Keratinocyte (primary cell): ENCODE results near the gene SMIM17. TPM values are rescaled to one million over a fixed set of nuclear protein-coding genes. Genes with fewer than 3 reads are reported as not detected.

Experiments
- DNase-seq: peaks from one replicate; pipeline ENCODE4 v3.0.0-alpha.2; 2011; ENCODE audit warnings: low read depth, missing footprints, low spot score
- FAIRE-seq: peaks from 2 replicates; lab custom pipeline; 2011; peaks lifted over from hg19 to GRCh38; lab: Jason Lieb, UNC
- H2AFZ ChIP-seq: 2 replicates; pipeline ENCODE4 v1.6.0; 2012; ENCODE audit warnings: low read length, control low read depth, inconsistent platforms; ENCODE audit not compliant: control insufficient read depth
- H3K27ac ChIP-seq: 2 replicates; pipeline ENCODE4 v1.5.1; 2011; ENCODE audit warnings: low read length; ENCODE audit not compliant: control insufficient read depth, insufficient read depth
- H3K27me3 ChIP-seq: 3 replicates; pipeline ENCODE4 v1.6.0; 2011; ENCODE audit warnings: low read length; ENCODE audit not compliant: control insufficient read depth, insufficient read depth; ENCODE audit errors: extremely low read depth
- H3K36me3 ChIP-seq, 2 experiments: 2 replicates in 1 of 2; 3 replicates in 1 of 2; pipeline ENCODE4 v1.5.1; 2011; ENCODE audit warnings: low read length in 2 of 2, mild to moderate bottlenecking in 1 of 2; ENCODE audit not compliant: control insufficient read depth in 2 of 2, insufficient read depth in 2 of 2; ENCODE audit errors: extremely low read depth in 1 of 2
- H3K4me1 ChIP-seq: 3 replicates; pipeline ENCODE4 v1.5.1; 2011; ENCODE audit warnings: low read length; ENCODE audit not compliant: control insufficient read depth, insufficient read depth; ENCODE audit errors: extremely low read depth
- H3K4me2 ChIP-seq: 3 replicates; pipeline ENCODE4 v1.6.0; 2011; ENCODE audit warnings: low read depth, low read length; ENCODE audit not compliant: control insufficient read depth, insufficient read depth; ENCODE audit errors: extremely low read depth
- H3K4me3 ChIP-seq, 3 experiments: fragments of 200-600 bp in 1 of 3; sonication (generic) in 1 of 3; 2 replicates in 2 of 3; 3 replicates in 1 of 3; pipeline ENCODE4 v1.5.1; 2011 to 2016; ENCODE audit warnings: low read length in 3 of 3, mild to moderate bottlenecking in 3 of 3, control low read depth in 2 of 3, inconsistent platforms in 1 of 3, low read depth in 1 of 3, mixed read lengths in 1 of 3, mixed run types in 1 of 3, moderate library complexity in 1 of 3; ENCODE audit not compliant: control insufficient read depth in 2 of 3, insufficient read depth in 2 of 3; ENCODE audit errors: extremely low read depth in 1 of 3
- H3K79me2 ChIP-seq: 2 replicates; pipeline ENCODE4 v1.6.0; 2012; ENCODE audit warnings: low read length; ENCODE audit not compliant: control insufficient read depth, insufficient read depth
- H3K9ac ChIP-seq: 3 replicates; pipeline ENCODE4 v1.6.0; 2011; ENCODE audit warnings: low read length; ENCODE audit not compliant: control insufficient read depth, insufficient read depth; ENCODE audit errors: extremely low read depth
- H3K9me1 ChIP-seq: 3 replicates; pipeline ENCODE4 v1.6.0; 2011; ENCODE audit warnings: low read length; ENCODE audit not compliant: control insufficient read depth, insufficient read depth; ENCODE audit errors: extremely low read depth
- H3K9me3 ChIP-seq: 2 replicates; pipeline ENCODE4 v1.5.1; 2012; ENCODE audit warnings: low read depth, low read length; ENCODE audit not compliant: control insufficient read depth
- H4K20me1 ChIP-seq: 3 replicates; pipeline ENCODE4 v1.6.0; 2011; ENCODE audit warnings: low read length; ENCODE audit not compliant: control insufficient read depth, insufficient read depth; ENCODE audit errors: extremely low read depth
- EZH2 ChIP-seq: IDR thresholded peaks from one replicate; pipeline ENCODE4 v1.6.1; 2012; ENCODE audit warnings: inconsistent platforms, mild to moderate bottlenecking, low read length, moderate library complexity
- dilution Hi-C: fragments of 300-500 bp; cut with MboI; formaldehyde crosslinking; loops from one replicate; pipeline ENCODE4 v1.7.0; 2020; ENCODE audit warnings: low sequenced_read_pairs; ENCODE audit not compliant: extremely low pct_ligation_motif_present
- polyA plus RNA-seq, 5 experiments: library from polyadenylated mRNA; depleted of rRNA in 3 of 5; stranded (reverse) in 3 of 5; stranded (forward) in 1 of 5; unstranded in 1 of 5; fragments of >200 nt; gene quantifications; 1 replicate in 1 of 5; 2 replicates in 3 of 5; 3 replicates in 1 of 5; pipeline versions ENCODE4 v1.2.1 to v1.2.3, GENCODE V29; 2011 to 2012; ENCODE audit warnings: missing spikeins in 2 of 5, low read depth in 1 of 5, low replicate concordance in 1 of 5
- TF ChIP-seq, protein P1 (sequence below), 3 experiments: IDR thresholded peaks in 1 of 3; conservative IDR thresholded peaks in 1 of 3; optimal IDR thresholded peaks in 1 of 3; 2 replicates in 2 of 3; 3 replicates in 1 of 3; pipeline versions ENCODE3 to v1.5.1; 2011; ENCODE audit warnings: low read length in 3 of 3, mild to moderate bottlenecking in 3 of 3, moderate library complexity in 2 of 3, control low read depth in 1 of 3, inconsistent platforms in 1 of 3; ENCODE audit not compliant: insufficient read depth in 2 of 3; ENCODE audit errors: extremely low read depth in 1 of 3

SMIM17 gene
- polyA plus RNA-seq, 1 donor (not counting 4 experiments of a cell fraction or from before 2014, with no cell fraction given): 0.13 TPM

DNA sequence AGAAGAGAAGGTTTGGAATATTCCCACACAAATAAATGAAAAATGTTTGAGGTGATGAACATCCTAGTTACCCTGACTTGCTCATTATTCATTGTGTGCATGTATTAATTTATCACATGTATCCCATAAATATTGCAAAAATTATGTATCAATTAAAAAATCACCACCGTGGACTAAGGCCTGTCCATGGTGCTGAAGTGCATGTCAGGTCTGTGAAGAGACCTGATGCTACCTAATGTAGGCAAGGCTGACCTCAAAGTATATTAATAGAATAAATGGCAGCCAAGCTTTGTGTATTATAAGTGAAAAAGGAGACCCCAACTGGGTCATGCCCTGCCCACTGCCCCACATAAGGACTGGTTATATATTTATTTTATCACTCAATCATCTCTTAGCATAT lies 63.0 kb downstream of the SMIM17 start:
- Histone ChIP-seq H3K79me2 (no peaks in the 10 kb centered on the region), H3K27me3 (no peaks in the 10 kb centered on the region), H3K27ac (no peak overlapping the region), H3K9me3 (peaks cover 4% of the 10 kb centered on the region), H4K20me1 (no peaks in the 10 kb centered on the region), H3K4me1 (no peaks in the 10 kb centered on the region), H3K9me1 (no peaks in the 10 kb centered on the region), H3K4me2 (no peak overlapping the region), H2AFZ (no peak overlapping the region), H3K9ac (no peak overlapping the region), H3K36me3 (no peaks in the 10 kb centered on the region), H3K4me3 (no peak overlapping the region)
- TF ChIP-seq, protein P1, sequence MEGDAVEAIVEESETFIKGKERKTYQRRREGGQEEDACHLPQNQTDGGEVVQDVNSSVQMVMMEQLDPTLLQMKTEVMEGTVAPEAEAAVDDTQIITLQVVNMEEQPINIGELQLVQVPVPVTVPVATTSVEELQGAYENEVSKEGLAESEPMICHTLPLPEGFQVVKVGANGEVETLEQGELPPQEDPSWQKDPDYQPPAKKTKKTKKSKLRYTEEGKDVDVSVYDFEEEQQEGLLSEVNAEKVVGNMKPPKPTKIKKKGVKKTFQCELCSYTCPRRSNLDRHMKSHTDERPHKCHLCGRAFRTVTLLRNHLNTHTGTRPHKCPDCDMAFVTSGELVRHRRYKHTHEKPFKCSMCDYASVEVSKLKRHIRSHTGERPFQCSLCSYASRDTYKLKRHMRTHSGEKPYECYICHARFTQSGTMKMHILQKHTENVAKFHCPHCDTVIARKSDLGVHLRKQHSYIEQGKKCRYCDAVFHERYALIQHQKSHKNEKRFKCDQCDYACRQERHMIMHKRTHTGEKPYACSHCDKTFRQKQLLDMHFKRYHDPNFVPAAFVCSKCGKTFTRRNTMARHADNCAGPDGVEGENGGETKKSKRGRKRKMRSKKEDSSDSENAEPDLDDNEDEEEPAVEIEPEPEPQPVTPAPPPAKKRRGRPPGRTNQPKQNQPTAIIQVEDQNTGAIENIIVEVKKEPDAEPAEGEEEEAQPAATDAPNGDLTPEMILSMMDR (optimal IDR thresholded peaks at IDR 0.05 in 1 of 3, IDR thresholded peaks at IDR 0.05 in 1 of 3, conservative IDR thresholded peaks at IDR 0.05 in 1 of 3; ENCODE audit: extremely low read depth in 1 of 3, insufficient read depth in 2 of 3, low read length in 3 of 3): no peak
- no peak for TF ChIP-seq EZH2
- dilution Hi-C loops: no loop called here
- FAIRE-seq: no peak
- no peak for DNase-seq

Other genes starting within 250 kb of the SMIM17 start
- gene ZNF582, start 249.6 kb upstream of the SMIM17 start, polyA plus RNA-seq: 4.0 to 4.7 TPM (median 4.3 TPM) in 3 replicates
- gene ZNF583, start 238.8 kb upstream of the SMIM17 start, polyA plus RNA-seq: 2.3 to 3.3 TPM (median 2.4 TPM) in 3 replicates
- gene ZNF667, start 165.8 kb upstream of the SMIM17 start, polyA plus RNA-seq: 2.3 to 4.1 TPM (median 3.0 TPM) in 3 replicates
- 1.8 to 5.8 TPM (median 5.1 TPM) in 3 replicates for gene ZNF471, start 135.3 kb upstream of the SMIM17 start, polyA plus RNA-seq
- gene ZFP28, start 104.2 kb upstream of the SMIM17 start, polyA plus RNA-seq: 5.2 to 6.9 TPM (median 5.7 TPM) in 3 replicates
- gene ZNF470, start 75.7 kb upstream of the SMIM17 start, polyA plus RNA-seq: 1.7 to 3.2 TPM (median 2.7 TPM) in 3 replicates
- 4.8 to 7.6 TPM (median 5.6 TPM) in 3 replicates for gene ZNF71, start 47.9 kb upstream of the SMIM17 start, polyA plus RNA-seq
- 0.01 TPM in 1 of 3 replicates, not detected in the others for gene ZNF835, start 28.6 kb downstream of the SMIM17 start, polyA plus RNA-seq
- gene PEG3, start 197.6 kb downstream of the SMIM17 start, polyA plus RNA-seq: 0.08 to 0.14 TPM (median 0.09 TPM) in 3 replicates
- not detected in 3 replicates for gene ZIM2, start 197.6 kb downstream of the SMIM17 start, polyA plus RNA-seq